ENCODE data around the gene C2orf68.

DNA sequence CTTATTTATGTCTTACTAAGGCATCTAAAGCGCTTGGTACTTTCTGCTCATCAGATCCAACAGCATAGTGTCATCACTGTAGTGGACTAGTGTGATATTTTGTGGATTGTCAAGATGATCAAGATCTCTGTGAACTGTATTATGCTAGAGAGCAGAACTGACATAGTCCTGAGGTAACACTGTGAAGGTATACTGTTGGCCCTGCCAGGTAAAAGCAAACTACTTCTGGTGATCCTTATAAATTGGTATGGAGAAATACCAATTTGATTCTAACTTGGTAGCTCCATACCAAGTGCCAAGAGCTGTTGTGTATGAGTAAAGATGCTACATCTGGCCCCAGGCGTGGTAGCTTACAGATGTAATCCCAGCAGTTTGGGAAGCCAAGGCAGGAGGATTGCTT, 40.2 kb upstream of the C2orf68 start:
- TF ChIP-seq CTCF (IDR thresholded peaks at IDR 0.05; ENCODE audit: borderline replicate concordance, extremely low read depth, low read length, poor library complexity, severe bottlenecking) (no peak), EZH2 (IDR thresholded peaks at IDR 0.05; ENCODE audit: borderline replicate concordance, low read depth, low read length, severe bottlenecking) (no peak)

All from DND-41 (cell line).